PC-9 (cell line): Measurements from ENCODE around the gene PRKG1. TPM values are rescaled to one million over a fixed set of nuclear protein-coding genes. Genes with fewer than 3 reads are reported as not detected.

Experiments used
- BruUV-seq: library from RNA; stranded (reverse); fragments of 400-500 nt; replicated peaks from 2 replicates; lab custom pipeline; 2021; lab: Mats Ljungman, UMichigan
- CTCF ChIA-PET: fragments of 300-600 bp; sonication (Branson Sonifier 250); formaldehyde crosslinking; loops from one replicate; lab custom pipeline; 2022; ENCODE audit warnings: antibody characterized with exemption; lab: Charles Lee
- POLR2A ChIA-PET: fragments of 300-600 bp; sonication (Branson Sonifier 250); formaldehyde crosslinking; loops from one replicate; lab custom pipeline; 2022; ENCODE audit warnings: antibody characterized with exemption; ENCODE audit not compliant: unreplicated experiment; lab: Charles Lee
- DNase-seq, 2 experiments: peaks; one replicate each; pipeline versions ENCODE4 v3.0.0 to v3.0.0-alpha.2; 2015 to 2022; ENCODE audit warnings: mixed read lengths in 1 of 2
- H2AFZ ChIP-seq: fragments of 200-600 bp; sonication (generic); 2 replicates; pipeline ENCODE4 v1.8.1; 2017; ENCODE audit warnings: antibody characterized with exemption
- H3F3A ChIP-seq: fragments of 200-600 bp; sonication (generic); 2 replicates; pipeline ENCODE4 v1.8.1; 2017; ENCODE audit warnings: antibody characterized with exemption, mild to moderate bottlenecking, low read depth; ENCODE audit not compliant: insufficient read depth
- H3K27ac ChIP-seq: fragments of 200-600 bp; sonication (generic); 2 replicates; pipeline ENCODE4 v1.6.1; 2016; ENCODE audit warnings: mixed run types
- H3K27me3 ChIP-seq: fragments of 200-600 bp; sonication (generic); 2 replicates; pipeline ENCODE4 v1.6.1; 2016; ENCODE audit warnings: low read depth, mixed run types; ENCODE audit not compliant: insufficient read depth
- H3K36me3 ChIP-seq: fragments of 200-600 bp; sonication (generic); 2 replicates; pipeline ENCODE4 v1.6.1; 2016; ENCODE audit warnings: low read depth, mixed run types
- H3K4me1 ChIP-seq: fragments of 200-600 bp; sonication (generic); replicated peaks from 2 replicates; pipeline ENCODE4 v1.6.1; 2016; ENCODE audit warnings: mixed run types; ENCODE audit not compliant: insufficient read depth
- H3K4me2 ChIP-seq: fragments of 200-600 bp; sonication (generic); 2 replicates; pipeline ENCODE4 v1.6.1; 2017; ENCODE audit warnings: mixed run types
- H3K4me3 ChIP-seq: fragments of 200-600 bp; sonication (generic); 2 replicates; pipeline ENCODE4 v1.6.1; 2016; ENCODE audit warnings: mixed run types
- H3K79me2 ChIP-seq: fragments of 200-600 bp; sonication (generic); 2 replicates; pipeline ENCODE4 v1.6.1; 2017; ENCODE audit warnings: low read depth, mixed run types
- H3K9me2 ChIP-seq: fragments of 200-600 bp; sonication (generic); 2 replicates; pipeline ENCODE4 v1.8.1; 2017; ENCODE audit warnings: mild to moderate bottlenecking; ENCODE audit not compliant: insufficient read depth
- H3K9me3 ChIP-seq: fragments of 200-600 bp; sonication (generic); 2 replicates; pipeline ENCODE4 v1.8.1; 2016; ENCODE audit warnings: low read depth; ENCODE audit not compliant: insufficient read depth
- H4K20me1 ChIP-seq: fragments of 200-600 bp; sonication (generic); 2 replicates; pipeline ENCODE4 v1.8.1; 2017; ENCODE audit not compliant: insufficient read depth
- CTCF ChIP-seq: fragments of 200-600 bp; sonication (generic); conservative IDR thresholded peaks from 2 replicates; pipeline ENCODE4 v1.6.1; 2017; ENCODE audit warnings: mixed run types, antibody characterized with exemption, mild to moderate bottlenecking, moderate library complexity
- EZH2 ChIP-seq: fragments of 200-600 bp; sonication (generic); IDR thresholded peaks from 2 replicates; pipeline ENCODE4 v1.8.0; 2017; ENCODE audit warnings: antibody characterized with exemption, low read depth
- intact Hi-C: fragments of 100-400 bp; cut with micrococcal nuclease; formaldehyde crosslinking; loops from one replicate; pipeline ENCODE4 v1.10.0; 2022; ENCODE audit not compliant: unreplicated experiment
- total RNA-seq: library from RNA; stranded (reverse); gene quantifications from 2 replicates; pipeline ENCODE4 v1.2.3, GENCODE V29; 2021

PRKG1 gene
- total RNA-seq, 1 experiment from 2014 or later, result 0.70 TPM

- Histone ChIP-seq H3K9me3 (no peaks in the 10 kb centered on the region), H3K9me2 (no peaks in the 10 kb centered on the region), H2AFZ (no peak overlapping the region), H3K27me3 (no peaks in the 10 kb centered on the region), H4K20me1 (no peaks in the 10 kb centered on the region), H3K79me2 (no peaks in the 10 kb centered on the region), H3K27ac (no peak overlapping the region), H3K4me2 (no peak overlapping the region), H3K4me1 (no peaks in the 10 kb centered on the region), H3K4me3 (no peak overlapping the region), H3F3A (no peaks in the 10 kb centered on the region), H3K36me3 (no peaks in the 10 kb centered on the region)
- intact Hi-C loops, result no loop called here
- POLR2A ChIA-PET, result no interaction called here
- no peak for DNase-seq
- no peak for TF ChIP-seq EZH2
- no peak for TF ChIP-seq CTCF
- no TSS peak for BruUV-seq
- CTCF ChIA-PET, result no interaction called here
Measured at GRCh38 chr10:51706225-51706624, 631.9 kb downstream of the PRKG1 start.

- POLR2A ChIA-PET, result no interaction called here
- Histone ChIP-seq H3K36me3 (no peaks in the 10 kb centered on the region), H3K4me1 (no peaks in the 10 kb centered on the region), H3F3A (no peaks in the 10 kb centered on the region), H3K4me2 (no peak overlapping the region), H4K20me1 (no peaks in the 10 kb centered on the region), H2AFZ (no peak overlapping the region), H3K9me3 (no peaks in the 10 kb centered on the region), H3K4me3 (no peak overlapping the region), H3K27ac (no peak overlapping the region), H3K79me2 (no peaks in the 10 kb centered on the region), H3K27me3 (no peaks in the 10 kb centered on the region), H3K9me2 (no peaks in the 10 kb centered on the region)
- intact Hi-C loops, result no loop called here
- TF ChIP-seq CTCF, result no peak
- DNase-seq, result no peak
- no TSS peak for BruUV-seq
- CTCF ChIA-PET, result no interaction called here
Measured at GRCh38 chr10:51707392-51707791, 633.1 kb downstream of the PRKG1 start.

- BruUV-seq, result no TSS peak
Measured at GRCh38 chr10:51707821-51708424, 633.6 kb downstream of the PRKG1 start.

More at GRCh38 chr10:51707821-51708424, 633.6 kb downstream of the PRKG1 start:
- Histone ChIP-seq H3K9me3 (no peaks in the 10 kb centered on the region), H3K4me2 (no peak overlapping the region), H3K4me1 (no peaks in the 10 kb centered on the region), H3K27ac (no peak overlapping the region), H3K27me3 (no peaks in the 10 kb centered on the region), H3K4me3 (no peak overlapping the region), H2AFZ (no peak overlapping the region), H3K79me2 (no peaks in the 10 kb centered on the region), H3K36me3 (no peaks in the 10 kb centered on the region), H3F3A (no peaks in the 10 kb centered on the region), H3K9me2 (no peaks in the 10 kb centered on the region), H4K20me1 (no peaks in the 10 kb centered on the region)
- DNase-seq, result no peak
- ChIA-PET POLR2A (no interaction called here), CTCF (no interaction called here)
- TF ChIP-seq CTCF (no peak), EZH2 (no peak)
- intact Hi-C loops, result no loop called here
